ENCODE results near the gene LOC128125822.
A peak's percentile ranks its signal among the peaks of the same experiment; 100 is the strongest.
"Not testable (repeated sequence)": the region's sequence is repeated elsewhere in the genome, so short reads cannot be mapped to it uniquely, and the experiment has no call there.

The LOC128125822 gene

DNA sequence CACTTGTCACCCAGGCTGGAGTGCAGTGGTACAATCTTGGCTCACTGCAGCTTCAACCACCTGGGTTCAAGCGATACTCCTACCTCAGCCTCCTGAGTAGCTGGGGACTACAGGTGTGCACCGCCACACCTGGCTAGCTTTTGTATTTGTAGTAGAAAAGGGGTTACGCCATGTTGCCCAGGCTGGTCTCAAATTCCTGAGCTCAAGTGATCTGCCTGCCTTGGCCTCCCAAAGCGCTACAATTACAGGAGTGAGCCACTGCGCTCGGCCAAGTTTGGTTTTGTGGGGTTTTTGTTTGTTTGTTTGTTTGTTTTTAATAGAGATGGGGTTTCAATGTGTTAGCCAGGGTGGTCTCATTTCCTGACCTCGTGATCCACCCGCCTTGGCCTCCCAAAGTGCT is 12.3 kb downstream of the LOC128125822 start:
- no peaks in the 10 kb centered on the region for H3K9me3 ChIP-seq (ENCODE audit: control insufficient read depth in 1 of 2, low read length in 2 of 2)
- H3K36me3 ChIP-seq (ENCODE audit: control insufficient read depth in 1 of 2, insufficient read depth in 2 of 2, low read length in 2 of 2): peaks cover 17 to 28% of the 10 kb centered on the region in 2 donors
- H3K27ac ChIP-seq (ENCODE audit: low read length): no peak overlapping the region
- H3K4me1 ChIP-seq (ENCODE audit: control insufficient read depth in 1 of 2, insufficient read depth in 2 of 2, low read length in 2 of 2): no peaks in the 10 kb centered on the region
- no peak overlapping the region for H3K4me3 ChIP-seq (ENCODE audit: low read depth in 1 of 2, low read length in 2 of 2)
- H3K27me3 ChIP-seq (ENCODE audit: low read depth, low read length): no peaks in the 10 kb centered on the region

DNA sequence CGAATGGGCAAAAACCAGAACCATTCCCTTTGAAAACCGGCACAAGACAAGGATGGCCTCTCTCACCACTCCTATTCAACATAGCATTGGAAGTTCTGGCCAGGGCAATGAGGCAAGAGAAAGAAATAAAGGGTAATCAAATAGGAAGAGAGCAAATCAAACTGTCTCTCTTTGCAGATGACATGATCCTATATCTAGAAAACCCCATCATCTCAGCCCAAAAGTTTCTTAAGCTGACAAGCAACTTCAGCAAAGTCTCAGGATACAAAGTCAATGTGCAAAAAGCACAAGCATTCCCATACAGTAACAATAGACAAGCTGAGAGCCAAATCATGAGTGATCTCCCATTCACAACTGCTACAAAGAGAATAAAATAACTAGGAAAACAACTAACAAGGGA is 13.4 kb downstream of the LOC128125822 start:
- not testable (repeated sequence) for H3K4me1 ChIP-seq (ENCODE audit: control insufficient read depth in 1 of 2, insufficient read depth in 2 of 2, low read length in 2 of 2); H3K27ac ChIP-seq (ENCODE audit: low read length); H3K9me3 ChIP-seq (ENCODE audit: control insufficient read depth in 1 of 2, low read length in 2 of 2); H3K27me3 ChIP-seq (ENCODE audit: low read depth, low read length); H3K4me3 ChIP-seq (ENCODE audit: low read depth in 1 of 2, low read length in 2 of 2)
- H3K36me3 ChIP-seq (ENCODE audit: control insufficient read depth in 1 of 2, insufficient read depth in 2 of 2, low read length in 2 of 2): peaks cover 8 to 17% of the 10 kb centered on the region in 2 donors

DNA sequence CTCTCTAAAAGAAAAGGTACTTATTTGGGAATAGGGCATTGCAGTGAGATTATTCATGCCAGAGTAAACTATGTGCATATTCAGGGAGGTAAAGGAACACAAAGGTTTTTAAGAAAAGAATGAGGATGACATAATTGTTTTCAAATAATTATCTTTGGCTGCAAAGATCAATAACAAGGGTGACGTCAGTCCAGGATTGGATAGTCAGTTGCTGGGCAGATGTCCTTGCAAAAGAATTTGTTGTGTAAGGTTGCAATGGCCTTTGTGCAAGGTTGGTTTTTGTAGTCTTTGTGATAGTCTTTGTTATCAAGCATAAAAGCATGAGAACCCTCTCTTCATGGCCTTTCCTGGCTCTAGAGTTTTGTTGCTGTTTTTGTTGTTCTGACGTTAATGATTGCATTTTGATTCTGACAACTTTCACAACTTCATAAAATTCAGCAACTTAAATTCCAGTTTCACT is 17.7 kb downstream of the LOC128125822 start:
- H3K9me3 ChIP-seq (ENCODE audit: control insufficient read depth in 1 of 2, low read length in 2 of 2): no peaks in the 10 kb centered on the region
- H3K27ac ChIP-seq (ENCODE audit: low read length): no peak overlapping the region
- H3K4me1 ChIP-seq (ENCODE audit: control insufficient read depth in 1 of 2, insufficient read depth in 2 of 2, low read length in 2 of 2): no peaks in the 10 kb centered on the region
- H3K27me3 ChIP-seq (ENCODE audit: low read depth, low read length): no peaks in the 10 kb centered on the region
- no peaks in the 10 kb centered on the region for H3K36me3 ChIP-seq (ENCODE audit: control insufficient read depth in 1 of 2, insufficient read depth in 2 of 2, low read length in 2 of 2)
- H3K4me3 ChIP-seq (ENCODE audit: low read depth in 1 of 2, low read length in 2 of 2): no peak overlapping the region

DNA sequence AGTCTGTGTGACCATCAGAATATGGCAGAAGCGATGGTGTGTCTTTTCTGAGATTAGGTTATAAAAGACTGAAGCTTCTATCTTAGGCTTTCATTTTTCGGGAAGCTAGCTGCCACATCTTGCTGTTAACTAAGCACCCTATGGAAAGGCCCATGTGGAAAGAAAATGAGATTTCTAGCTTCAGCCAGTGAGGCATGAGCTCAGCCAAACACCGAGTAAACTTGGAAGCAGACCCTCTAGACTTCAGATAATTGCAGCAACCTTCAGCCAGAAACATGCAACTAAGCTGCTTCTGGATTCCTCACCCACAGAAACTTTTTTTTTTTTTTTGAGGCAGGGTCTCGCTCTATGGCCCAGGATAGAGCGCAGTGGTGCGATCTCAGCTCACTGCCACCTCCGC is 20.6 kb downstream of the LOC128125822 start:
- Histone ChIP-seq H3K9me3 (ENCODE audit: control insufficient read depth in 1 of 2, low read length in 2 of 2) (no peaks in the 10 kb centered on the region), H3K36me3 (ENCODE audit: control insufficient read depth in 1 of 2, insufficient read depth in 2 of 2, low read length in 2 of 2) (no peaks in the 10 kb centered on the region), H3K4me1 (ENCODE audit: control insufficient read depth in 1 of 2, insufficient read depth in 2 of 2, low read length in 2 of 2) (peaks cover 0 to 3% of the 10 kb centered on the region in 2 donors), H3K4me3 (ENCODE audit: low read depth in 1 of 2, low read length in 2 of 2) (no peak overlapping the region), H3K27ac (ENCODE audit: low read length) (no peak overlapping the region), H3K27me3 (ENCODE audit: low read depth, low read length) (no peaks in the 10 kb centered on the region)

DNA sequence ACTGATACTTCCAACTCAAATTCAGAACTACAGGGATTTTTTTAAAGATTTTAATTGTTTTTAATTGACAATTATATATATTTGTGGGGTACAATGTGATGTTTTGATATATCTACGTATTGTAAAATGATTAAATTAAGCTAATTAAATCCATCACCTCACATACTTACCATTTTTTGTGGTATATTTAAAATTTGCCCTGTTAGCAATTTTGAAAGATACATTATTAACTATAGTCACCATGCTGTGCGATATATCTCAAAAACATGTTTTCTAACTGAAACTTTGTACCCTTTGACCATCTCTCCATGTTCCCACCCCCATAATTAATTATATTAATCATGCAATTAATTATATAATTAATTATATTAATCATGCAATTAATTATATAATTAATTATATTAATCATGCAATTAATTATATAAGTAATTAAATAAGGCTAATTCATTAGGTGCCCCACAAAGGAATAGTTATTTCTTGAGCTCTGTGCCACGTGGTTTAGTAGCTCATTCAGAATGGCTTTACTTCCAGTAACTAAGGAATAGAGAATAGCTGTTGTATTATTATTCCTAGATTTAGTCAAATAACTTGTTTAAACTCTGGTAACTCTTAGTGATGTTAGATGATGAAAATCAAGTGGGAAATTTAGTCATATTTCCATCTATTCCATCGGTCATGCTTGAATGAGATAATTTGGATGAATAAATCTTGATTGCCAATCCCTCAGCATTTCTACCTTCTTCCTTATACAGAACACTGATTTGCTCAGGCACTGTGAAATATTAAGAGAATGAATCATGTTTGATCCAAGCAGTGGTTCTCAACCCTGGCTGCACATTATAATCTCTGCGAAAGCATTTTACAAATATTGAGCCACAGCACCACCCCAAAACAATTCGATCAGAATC is 25.1 kb downstream of the LOC128125822 start:
- Histone ChIP-seq H3K27me3 (ENCODE audit: low read depth, low read length) (no peaks in the 10 kb centered on the region), H3K27ac (ENCODE audit: low read length) (no peak overlapping the region), H3K9me3 (ENCODE audit: control insufficient read depth in 1 of 2, low read length in 2 of 2) (no peaks in the 10 kb centered on the region), H3K4me1 (ENCODE audit: control insufficient read depth in 1 of 2, insufficient read depth in 2 of 2, low read length in 2 of 2) (peaks cover 0 to 5% of the 10 kb centered on the region in 2 donors), H3K36me3 (ENCODE audit: control insufficient read depth in 1 of 2, insufficient read depth in 2 of 2, low read length in 2 of 2) (no peaks in the 10 kb centered on the region), H3K4me3 (ENCODE audit: low read depth in 1 of 2, low read length in 2 of 2) (peak overlapping the region; percentile 76 to 85)

DNA sequence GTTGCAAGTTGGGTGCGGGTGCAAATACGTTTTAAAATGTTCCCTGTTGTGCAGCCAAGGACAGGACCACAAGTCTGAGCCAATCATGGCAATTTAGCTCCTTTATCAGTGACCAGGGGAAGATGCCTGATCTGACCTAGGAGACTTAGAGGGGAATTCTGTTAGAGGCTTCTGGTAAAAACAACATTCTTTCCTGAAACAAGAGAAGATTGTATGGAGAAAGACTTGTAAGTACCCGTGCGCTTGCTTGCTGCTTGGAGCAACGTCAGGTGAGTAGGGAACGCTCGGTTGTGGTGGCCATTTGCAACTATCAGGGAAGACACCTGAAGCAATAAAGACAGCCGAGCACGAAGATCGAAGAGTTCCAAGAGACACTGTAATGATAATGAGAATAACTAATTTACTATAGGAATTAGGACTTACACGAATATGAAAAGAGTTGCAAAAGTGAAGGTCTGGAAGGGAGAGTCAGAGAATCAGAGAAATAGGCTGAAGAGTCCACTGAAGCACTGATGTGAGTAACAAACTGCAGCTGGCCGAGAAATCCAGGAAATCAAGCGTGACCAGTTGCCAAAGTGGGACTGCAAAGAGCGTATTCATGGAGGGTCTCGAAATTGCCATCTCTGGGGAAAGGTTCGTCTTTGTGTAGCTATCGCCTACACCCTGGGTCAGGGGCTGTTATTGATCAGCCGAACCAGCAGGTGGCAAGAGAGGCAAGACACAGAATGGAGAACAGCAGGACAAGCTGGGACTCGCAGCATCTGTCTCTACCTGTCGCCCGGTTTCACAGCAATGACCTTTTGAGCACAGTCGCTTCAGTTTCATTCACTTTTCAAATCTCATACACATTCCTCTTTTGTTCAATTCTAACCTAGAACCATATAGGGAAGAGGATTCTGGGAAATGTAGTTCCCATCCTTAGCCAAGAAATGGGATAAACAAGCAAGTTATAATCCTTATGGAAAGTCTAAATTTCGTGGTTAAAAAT is 26.1 kb downstream of the LOC128125822 start:
- H3K36me3 ChIP-seq (ENCODE audit: control insufficient read depth in 1 of 2, insufficient read depth in 2 of 2, low read length in 2 of 2): no peaks in the 10 kb centered on the region
- no peak overlapping the region for H3K27ac ChIP-seq (ENCODE audit: low read length)
- no peaks in the 10 kb centered on the region for H3K9me3 ChIP-seq (ENCODE audit: control insufficient read depth in 1 of 2, low read length in 2 of 2)
- peak overlapping the region; percentile 76 to 85 for H3K4me3 ChIP-seq (ENCODE audit: low read depth in 1 of 2, low read length in 2 of 2)
- peaks cover 0 to 5% of the 10 kb centered on the region in 2 donors for H3K4me1 ChIP-seq (ENCODE audit: control insufficient read depth in 1 of 2, insufficient read depth in 2 of 2, low read length in 2 of 2)
- no peaks in the 10 kb centered on the region for H3K27me3 ChIP-seq (ENCODE audit: low read depth, low read length)

DNA sequence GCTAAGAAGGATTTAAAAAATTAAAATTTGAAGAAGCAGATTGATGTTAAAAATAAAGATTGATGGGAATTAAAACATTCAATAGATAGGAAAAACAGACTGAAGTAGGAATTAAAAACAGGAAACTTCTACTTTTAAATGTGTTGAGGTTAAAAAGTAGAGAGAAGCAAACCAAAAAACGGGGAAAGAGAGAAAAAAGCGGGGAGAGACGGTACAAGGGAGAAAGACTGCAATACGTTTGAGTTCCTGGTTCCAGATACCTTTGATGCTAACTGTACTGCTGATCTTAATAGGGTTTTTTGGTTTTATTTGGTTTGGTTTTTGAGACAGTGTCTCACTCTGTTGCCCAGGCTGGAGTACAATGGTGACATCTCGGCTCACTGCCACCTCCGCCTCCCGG is 27.0 kb downstream of the LOC128125822 start:
- no peak overlapping the region for H3K4me3 ChIP-seq (ENCODE audit: low read depth in 1 of 2, low read length in 2 of 2)
- no peaks in the 10 kb centered on the region for H3K36me3 ChIP-seq (ENCODE audit: control insufficient read depth in 1 of 2, insufficient read depth in 2 of 2, low read length in 2 of 2)
- no peak overlapping the region for H3K27ac ChIP-seq (ENCODE audit: low read length)
- H3K4me1 ChIP-seq (ENCODE audit: control insufficient read depth in 1 of 2, insufficient read depth in 2 of 2, low read length in 2 of 2): peaks cover 0 to 5% of the 10 kb centered on the region in 2 donors
- H3K9me3 ChIP-seq (ENCODE audit: control insufficient read depth in 1 of 2, low read length in 2 of 2): no peaks in the 10 kb centered on the region
- H3K27me3 ChIP-seq (ENCODE audit: low read depth, low read length): no peaks in the 10 kb centered on the region

DNA sequence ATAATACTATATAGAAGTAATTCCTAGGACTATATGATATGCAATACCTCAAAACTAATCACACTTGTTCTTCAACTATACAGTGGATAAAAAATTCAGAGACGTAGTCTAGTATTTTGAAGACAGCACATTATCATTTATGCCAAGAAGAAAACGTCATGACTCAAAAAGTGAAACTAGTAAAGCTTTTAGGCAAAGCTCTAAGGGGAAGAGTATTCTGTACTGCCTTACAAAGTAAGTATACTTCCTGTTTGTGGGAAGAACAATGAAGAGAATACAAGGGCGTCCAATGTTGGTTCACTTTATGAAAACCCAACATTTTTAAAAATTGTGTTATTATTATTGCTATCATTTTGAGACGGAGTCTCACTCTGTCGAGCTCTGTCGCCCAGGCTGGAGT is 27.9 kb downstream of the LOC128125822 start:
- no peaks in the 10 kb centered on the region for H3K27me3 ChIP-seq (ENCODE audit: low read depth, low read length)
- no peak overlapping the region for H3K4me3 ChIP-seq (ENCODE audit: low read depth in 1 of 2, low read length in 2 of 2)
- no peaks in the 10 kb centered on the region for H3K36me3 ChIP-seq (ENCODE audit: control insufficient read depth in 1 of 2, insufficient read depth in 2 of 2, low read length in 2 of 2)
- no peak overlapping the region for H3K27ac ChIP-seq (ENCODE audit: low read length)
- no peaks in the 10 kb centered on the region for H3K9me3 ChIP-seq (ENCODE audit: control insufficient read depth in 1 of 2, low read length in 2 of 2)
- H3K4me1 ChIP-seq (ENCODE audit: control insufficient read depth in 1 of 2, insufficient read depth in 2 of 2, low read length in 2 of 2): peaks cover 0 to 5% of the 10 kb centered on the region in 2 donors

DNA sequence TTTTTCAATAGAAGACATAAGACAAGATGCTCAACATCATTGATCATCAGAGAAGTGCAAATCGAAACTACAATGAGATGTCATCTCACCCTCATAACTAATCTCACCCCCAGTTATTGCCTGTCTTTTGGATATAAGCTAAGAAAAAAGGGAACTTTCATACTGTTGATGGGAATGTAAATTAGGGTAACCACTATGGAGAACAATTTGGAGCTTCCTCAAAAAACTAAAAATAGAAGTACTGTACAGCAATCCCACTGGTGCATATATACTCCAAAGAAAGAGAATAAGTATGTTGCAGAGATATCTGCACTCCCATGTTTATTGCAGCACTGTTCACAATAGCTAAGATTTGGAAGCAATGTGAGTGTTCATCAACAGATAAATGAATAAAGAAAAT is 37.0 kb downstream of the LOC128125822 start:
- H3K4me1 ChIP-seq (ENCODE audit: control insufficient read depth in 1 of 2, insufficient read depth in 2 of 2, low read length in 2 of 2): no peaks in the 10 kb centered on the region
- no peaks in the 10 kb centered on the region for H3K27me3 ChIP-seq (ENCODE audit: low read depth, low read length)
- no peaks in the 10 kb centered on the region for H3K9me3 ChIP-seq (ENCODE audit: control insufficient read depth in 1 of 2, low read length in 2 of 2)
- no peak overlapping the region for H3K4me3 ChIP-seq (ENCODE audit: low read depth in 1 of 2, low read length in 2 of 2)
- no peaks in the 10 kb centered on the region for H3K36me3 ChIP-seq (ENCODE audit: control insufficient read depth in 1 of 2, insufficient read depth in 2 of 2, low read length in 2 of 2)
- H3K27ac ChIP-seq (ENCODE audit: low read length): no peak overlapping the region

DNA sequence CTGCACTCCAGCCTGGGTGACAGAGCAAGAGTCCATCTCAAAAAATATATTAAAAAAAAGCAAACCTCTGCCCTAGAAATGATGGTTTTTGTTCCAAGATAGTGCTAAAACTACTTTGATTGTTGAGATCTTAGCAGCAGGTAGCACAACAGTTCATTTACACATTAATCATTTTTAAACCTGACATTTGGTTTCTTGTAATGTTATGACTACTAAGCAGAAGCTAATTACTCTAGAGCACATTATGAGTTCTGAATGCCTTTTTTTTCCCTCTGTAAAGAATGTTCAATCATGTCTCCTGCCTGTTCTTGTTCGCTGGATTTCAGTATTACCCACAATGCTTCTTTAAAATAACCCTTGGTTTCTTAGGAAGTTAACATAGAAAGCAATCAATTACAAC is 38.7 kb downstream of the LOC128125822 start:
- Histone ChIP-seq H3K4me1 (ENCODE audit: control insufficient read depth in 1 of 2, insufficient read depth in 2 of 2, low read length in 2 of 2) (no peaks in the 10 kb centered on the region), H3K27ac (ENCODE audit: low read length) (no peak overlapping the region), H3K27me3 (ENCODE audit: low read depth, low read length) (no peaks in the 10 kb centered on the region), H3K4me3 (ENCODE audit: low read depth in 1 of 2, low read length in 2 of 2) (no peak overlapping the region), H3K36me3 (ENCODE audit: control insufficient read depth in 1 of 2, insufficient read depth in 2 of 2, low read length in 2 of 2) (no peaks in the 10 kb centered on the region), H3K9me3 (ENCODE audit: control insufficient read depth in 1 of 2, low read length in 2 of 2) (no peaks in the 10 kb centered on the region)

DNA sequence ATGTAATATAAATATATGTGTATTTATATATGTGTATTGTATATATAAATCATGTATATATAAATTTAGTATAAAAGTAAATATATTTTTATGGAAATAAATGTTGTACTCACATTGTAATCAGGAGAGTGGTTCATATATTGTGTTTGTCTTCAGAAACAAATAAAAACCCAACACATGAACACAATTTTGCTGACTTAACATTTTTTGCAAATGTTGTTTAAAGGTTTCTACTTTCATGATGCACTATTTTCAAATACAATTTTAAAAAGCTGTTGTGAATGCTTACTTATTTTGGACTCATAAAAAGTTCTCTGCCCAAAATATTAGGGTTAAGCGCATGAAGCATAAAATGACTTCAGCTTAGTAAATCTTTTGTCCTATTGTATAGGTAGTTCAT is 39.3 kb downstream of the LOC128125822 start:
- Histone ChIP-seq H3K36me3 (ENCODE audit: control insufficient read depth in 1 of 2, insufficient read depth in 2 of 2, low read length in 2 of 2) (no peaks in the 10 kb centered on the region), H3K4me1 (ENCODE audit: control insufficient read depth in 1 of 2, insufficient read depth in 2 of 2, low read length in 2 of 2) (no peaks in the 10 kb centered on the region), H3K4me3 (ENCODE audit: low read depth in 1 of 2, low read length in 2 of 2) (no peak overlapping the region), H3K27me3 (ENCODE audit: low read depth, low read length) (no peaks in the 10 kb centered on the region), H3K9me3 (ENCODE audit: control insufficient read depth in 1 of 2, low read length in 2 of 2) (no peaks in the 10 kb centered on the region), H3K27ac (ENCODE audit: low read length) (no peak overlapping the region)

All from muscle layer of duodenum (tissue), 2 donors.